Measurements from ENCODE around the gene ARL17B. TPM values are rescaled to one million over a fixed set of nuclear protein-coding genes. Genes with fewer than 3 reads are reported as not detected.
"Not testable (repeated sequence)": the region's sequence is repeated elsewhere in the genome, so short reads cannot be mapped to it uniquely, and the experiment has no call there.

ARL17B gene
- 1.7 TPM for total RNA-seq (ENCODE audit: insufficient read depth, low replicate concordance)

DNA sequence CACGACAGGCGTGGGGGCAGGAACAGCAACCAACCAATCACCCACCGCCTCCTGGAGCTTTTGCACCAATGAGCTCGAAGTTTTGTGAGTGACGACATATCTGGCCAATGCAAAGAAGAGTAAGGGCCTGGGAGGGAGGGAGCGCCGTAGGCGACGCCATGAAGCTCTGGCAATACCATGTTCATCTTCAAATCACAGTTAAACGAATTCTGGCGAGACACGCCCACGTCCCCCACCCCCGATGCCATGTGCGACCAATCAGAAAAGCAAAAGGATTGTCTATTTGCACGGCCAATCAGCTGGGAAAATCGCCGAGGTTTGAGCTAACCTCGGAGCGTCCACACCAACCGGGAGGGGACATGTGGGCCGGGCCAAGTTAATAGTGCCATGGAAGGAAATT is at the start of gene ARL17B:
Gene ARL17B (minus strand): TSS at position 12 of the 400 bp plus-strand sequence. CDS start 3,369 bp downstream, outside the sequence.
- DNase-seq (ENCODE audit: low spot score), result not testable (repeated sequence)

DNA sequence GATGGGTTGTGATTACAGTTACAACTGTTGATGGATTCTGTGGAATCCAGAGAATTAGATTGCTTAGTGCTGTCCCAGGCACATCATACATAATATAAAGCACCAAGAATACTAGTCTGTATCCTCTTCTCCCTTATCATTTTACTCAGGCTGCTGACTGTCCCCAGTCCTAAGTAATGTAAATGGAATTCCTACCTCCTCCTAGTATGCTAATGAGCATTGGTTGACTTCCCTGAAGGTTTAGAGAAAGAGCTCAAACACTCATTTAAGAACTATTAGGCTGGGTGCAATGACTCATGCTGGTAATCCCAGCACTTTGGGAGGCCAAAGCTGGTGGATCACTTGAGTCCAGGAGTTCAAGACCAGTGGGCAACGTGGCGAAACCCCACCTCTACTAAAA is 48.3 kb upstream of the ARL17B start:
- DNase-seq (ENCODE audit: low spot score), result not testable (repeated sequence)

DNA sequence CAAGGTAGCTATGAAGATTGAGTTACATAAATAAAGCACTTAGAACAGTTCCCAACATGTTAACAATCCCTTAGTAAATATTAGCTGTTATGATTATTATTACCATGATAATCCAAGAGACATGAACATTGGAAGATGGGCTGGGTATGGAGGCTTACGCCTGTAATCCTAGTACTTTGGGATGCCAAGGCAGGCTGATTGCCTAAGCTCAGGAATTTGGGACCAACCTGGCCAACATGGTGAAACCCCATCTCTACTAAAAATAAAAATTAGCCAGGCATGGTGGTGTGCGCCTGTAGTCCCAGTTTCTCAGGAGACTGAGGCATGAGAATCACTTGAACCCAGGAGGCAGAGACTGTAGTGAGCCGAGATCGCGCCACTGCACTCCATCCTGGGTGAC is 45.6 kb upstream of the ARL17B start:
- not testable (repeated sequence) for DNase-seq (ENCODE audit: low spot score)

DNA sequence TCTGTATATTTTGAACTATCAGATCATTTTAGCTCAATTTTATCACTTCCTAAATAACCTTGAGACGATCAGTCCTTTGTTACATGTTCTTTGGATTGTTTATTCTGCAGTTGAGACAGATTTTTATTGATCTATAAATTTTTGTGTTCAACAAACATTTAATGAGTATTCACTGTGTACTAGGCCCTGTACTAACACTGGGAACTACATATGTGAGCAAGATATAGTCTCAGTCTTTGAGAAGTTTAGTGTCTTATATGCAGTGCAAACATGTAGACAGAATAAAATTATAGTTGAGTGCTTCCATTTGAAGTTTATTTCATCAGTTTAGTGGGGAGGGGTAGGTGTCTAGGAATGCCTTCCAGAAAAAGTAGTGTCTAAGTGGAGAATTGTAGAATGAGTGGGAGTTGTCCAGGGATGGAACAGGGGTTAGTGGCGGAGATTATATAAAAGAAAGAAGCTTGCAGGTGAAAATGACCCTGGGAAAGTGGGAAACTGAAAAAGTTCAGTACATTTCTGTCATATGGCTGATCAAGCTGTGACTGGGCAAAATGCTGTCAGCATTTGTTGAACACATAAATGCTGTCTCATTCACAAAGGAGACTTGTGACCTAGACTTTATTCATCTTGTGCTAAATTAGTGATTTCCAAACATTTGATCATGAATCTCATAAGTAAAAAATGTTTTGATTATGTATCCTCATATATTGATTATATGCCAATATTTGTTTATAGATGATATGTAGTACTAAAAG is 39.6 kb upstream of the ARL17B start:
- DNase-seq (ENCODE audit: low spot score), result not testable (repeated sequence)

DNA sequence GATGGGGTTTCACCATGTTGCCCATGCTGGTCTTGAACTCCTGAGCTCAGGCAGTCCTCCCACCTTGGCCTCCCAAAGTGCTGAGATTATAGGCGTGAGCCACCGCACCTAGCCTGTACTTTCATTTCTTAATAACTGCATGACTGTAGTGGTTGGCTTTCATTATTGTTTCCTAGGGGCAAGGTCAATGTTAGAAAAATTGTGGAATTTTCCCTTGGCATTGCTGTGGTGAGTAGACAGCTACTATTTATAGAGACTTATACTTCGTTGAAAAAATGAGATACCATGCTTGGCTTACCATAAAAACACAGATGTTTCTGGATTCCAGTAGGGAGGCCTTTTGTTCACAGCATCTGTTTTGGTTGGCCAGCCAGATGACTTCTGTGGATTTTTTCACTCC is 39.0 kb upstream of the ARL17B start:
- not testable (repeated sequence) for DNase-seq (ENCODE audit: low spot score)

DNA sequence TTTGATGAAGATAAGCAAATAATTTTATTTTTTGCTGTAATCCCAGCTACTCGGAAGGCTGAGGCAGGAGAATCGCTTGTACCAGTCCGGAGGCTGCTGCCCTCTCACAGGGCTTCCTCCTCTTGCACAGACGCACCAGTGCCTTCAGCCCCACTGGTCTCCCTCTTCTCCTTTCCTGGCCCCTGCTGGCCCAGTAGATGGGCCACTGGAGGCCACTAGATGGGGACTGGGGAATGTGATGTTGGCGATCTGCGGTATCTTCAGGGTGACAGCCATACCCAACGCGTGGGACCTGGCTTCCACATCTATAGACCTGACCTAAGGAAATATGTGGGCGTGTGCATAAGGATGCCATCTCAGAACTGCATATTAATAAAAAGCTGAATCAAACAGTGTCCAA is 38.4 kb upstream of the ARL17B start:
- DNase-seq (ENCODE audit: low spot score), result not testable (repeated sequence)

DNA sequence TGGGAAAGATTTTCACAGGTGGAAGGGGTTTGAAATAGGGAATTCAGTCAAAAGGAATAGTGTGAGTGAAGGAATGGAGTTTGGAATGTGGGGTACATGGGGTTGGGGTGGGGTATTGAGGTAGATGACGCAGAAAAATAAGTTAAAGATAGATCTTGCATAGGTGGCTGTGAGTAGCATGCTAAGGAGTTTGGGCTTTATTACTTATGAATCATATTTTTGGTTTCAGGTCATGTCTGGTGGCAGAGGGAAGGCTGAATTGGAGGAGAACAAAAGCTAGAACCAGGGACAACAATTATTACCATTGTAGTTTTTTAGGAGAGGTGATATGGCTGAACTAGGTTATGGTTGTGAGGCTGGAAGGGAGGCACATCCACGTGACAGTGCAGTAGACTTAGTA is 34.7 kb upstream of the ARL17B start:
- not testable (repeated sequence) for DNase-seq (ENCODE audit: low spot score)

DNA sequence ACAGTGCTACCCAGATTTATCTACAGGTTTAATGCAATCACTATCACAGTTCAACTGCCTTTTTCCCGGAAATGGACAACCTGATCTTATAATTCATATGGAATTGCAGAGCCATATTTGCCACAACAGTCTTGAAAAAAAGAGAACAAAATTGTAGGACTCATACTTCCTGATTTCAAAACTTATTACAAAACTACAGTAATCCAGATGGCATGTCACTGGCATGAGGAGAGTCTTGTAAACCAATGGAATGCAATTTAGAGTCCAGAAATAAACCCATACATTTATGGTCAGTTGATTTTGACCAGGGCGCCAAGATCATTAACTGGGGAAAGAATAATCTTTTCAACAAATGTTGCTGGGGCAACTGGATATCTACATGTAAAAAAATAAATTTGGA is 32.1 kb upstream of the ARL17B start:
- DNase-seq (ENCODE audit: low spot score), result not testable (repeated sequence)

DNA sequence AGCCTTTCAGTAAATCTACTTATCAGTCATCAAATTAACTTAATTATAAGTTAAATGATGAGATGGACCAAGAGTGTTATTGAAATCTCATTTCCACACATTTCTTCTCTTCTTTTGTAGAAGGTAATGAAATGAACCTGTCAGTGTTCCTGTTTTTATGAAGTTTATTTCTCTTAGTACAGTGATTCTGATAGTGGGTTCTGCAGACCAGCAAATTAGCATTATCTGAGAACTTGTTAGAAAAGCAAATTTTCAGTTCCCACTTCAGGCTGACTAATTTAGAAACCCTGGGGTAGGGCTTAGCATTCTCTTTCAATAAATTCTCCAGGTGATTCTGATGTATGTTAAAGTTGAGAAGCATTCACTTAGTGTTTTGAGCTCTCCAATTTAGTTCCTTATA is 23.9 kb upstream of the ARL17B start:
- not testable (repeated sequence) for DNase-seq (ENCODE audit: low spot score)

DNA sequence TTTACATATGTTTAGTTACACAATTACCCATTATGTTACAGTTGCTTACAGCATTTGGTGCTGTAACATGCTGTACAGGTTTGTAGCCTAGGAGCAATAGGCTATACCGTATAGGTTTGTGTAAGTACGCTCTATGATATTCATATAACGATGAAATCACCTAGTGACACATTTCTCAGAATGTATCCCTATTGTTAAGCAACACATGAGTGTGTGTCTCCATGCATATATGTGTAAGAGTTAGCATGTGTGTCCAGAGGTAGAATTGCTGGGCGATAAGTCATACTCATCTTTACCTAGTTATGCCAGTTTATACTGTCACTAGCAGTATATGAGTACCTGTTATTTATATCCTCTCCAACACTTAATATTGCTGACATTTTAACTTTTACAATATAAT is 21.6 kb upstream of the ARL17B start:
- DNase-seq (ENCODE audit: low spot score), result not testable (repeated sequence)

DNA sequence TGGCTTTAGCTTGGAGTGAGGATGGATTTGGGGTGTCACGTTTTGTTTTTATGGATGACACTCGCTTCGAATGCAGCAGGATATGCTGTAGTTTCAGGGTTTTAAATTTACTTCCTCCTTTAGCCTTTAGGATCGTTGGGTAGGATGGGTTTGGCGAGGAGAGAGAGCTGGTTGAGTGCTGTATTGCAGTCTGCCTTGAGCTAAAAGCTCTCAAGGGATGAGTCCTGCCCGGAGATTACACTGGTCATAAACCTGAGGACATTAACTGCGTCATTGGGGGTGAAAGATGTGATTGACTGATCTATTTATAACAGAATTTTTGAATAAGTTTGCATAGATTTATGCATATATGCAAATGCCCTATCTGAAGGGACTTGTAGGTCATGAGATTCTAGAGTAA is 11.9 kb upstream of the ARL17B start:
- DNase-seq (ENCODE audit: low spot score), result not testable (repeated sequence)

DNA sequence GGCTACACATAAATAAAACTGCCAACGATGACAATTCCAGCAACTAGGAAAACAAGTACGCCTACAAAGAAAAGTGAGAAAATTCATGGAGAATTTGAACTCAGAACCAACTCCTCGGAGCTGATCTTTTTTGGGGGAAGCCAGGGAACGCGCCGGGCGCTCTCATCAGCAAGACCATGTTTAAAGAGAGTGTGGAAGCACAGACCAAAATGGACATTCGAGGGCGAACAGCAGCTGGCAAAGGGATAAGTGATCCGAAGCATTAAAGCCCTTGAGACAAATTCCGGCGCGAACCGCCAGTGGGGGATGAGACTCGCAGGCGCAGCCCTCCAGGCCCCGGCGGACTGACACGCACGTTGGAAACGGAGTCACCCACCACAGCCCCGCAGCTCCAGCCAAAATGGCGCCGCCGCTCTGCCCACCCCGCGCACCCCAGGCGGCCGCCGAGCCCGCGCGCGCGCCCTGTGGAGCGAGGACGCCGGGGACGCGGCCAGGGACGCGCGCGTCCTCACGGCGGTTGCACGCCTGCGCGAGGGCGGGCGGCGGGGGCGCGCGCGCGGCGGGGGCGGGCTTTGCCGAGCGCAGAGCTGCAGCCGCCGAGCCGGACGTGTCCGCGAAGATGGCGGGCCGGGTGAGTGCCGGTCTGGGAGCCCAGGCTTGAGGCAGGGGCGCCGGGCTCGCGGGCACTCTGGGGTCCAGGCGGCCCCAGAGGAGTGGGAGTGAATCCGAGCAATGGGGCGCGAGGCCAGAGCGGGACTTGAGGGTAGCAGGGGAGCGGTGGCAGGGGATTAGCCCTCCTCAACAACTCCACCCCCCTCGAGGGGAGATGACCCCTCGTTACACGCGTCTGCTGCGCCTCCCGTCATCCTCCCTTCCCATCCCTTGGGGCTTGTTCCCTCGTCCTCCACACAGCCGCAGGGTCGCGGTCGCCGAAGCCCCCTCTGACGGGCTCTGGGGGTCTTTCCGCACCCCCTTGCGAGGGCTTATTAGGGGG is 11.0 kb upstream of the ARL17B start:
- not testable (repeated sequence) for DNase-seq (ENCODE audit: low spot score)

DNA sequence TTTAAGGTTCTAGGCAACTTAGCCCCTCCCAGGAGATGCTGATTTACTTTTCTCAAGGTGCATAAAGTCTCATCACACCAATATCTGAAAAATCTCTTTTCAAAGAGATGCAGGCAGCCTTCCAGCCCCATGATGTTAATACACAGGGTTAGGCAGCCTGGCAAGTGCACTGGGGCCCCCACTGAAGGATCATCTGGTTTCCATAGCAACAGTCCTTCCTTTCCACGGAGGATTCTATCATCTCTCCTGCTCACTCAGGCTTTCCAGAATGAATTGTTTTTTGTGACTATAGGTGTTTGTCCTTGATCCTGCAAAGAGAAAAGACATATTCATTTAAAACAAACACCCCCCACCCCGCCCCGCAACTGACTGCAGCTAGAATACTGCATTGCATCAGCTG is 6.0 kb upstream of the ARL17B start:
- DNase-seq (ENCODE audit: low spot score), result not testable (repeated sequence)

DNA sequence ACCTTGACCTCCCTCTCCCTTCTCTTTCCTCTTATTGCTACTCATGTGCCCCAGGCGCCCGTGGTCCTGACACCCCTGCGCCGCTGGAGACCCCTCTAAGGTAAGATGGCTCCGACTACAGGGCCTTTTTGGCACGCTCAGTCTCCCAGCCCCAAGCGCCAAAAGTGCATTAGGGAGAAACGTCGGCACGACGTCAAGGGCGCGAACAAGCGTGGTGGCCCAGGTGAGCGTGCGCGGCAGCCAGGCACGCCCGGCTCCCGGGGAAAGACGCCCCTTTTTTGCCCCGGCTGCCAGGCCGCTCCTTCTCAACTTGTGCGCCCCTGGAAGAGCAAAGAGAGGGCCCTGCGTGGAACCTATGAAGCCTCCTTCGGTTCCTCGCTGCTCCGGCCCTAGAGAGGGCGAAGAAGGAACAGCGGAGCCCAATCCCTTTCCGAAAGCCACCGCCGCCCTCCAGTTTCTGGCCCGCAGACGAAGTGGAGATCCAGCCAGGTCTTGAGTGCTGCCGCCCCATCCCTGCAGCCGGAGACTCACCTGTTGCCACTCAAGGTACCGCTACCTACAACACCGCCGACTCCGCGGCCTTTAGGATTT is 326 bp downstream of the ARL17B start:
- not testable (repeated sequence) for DNase-seq (ENCODE audit: low spot score)

DNA sequence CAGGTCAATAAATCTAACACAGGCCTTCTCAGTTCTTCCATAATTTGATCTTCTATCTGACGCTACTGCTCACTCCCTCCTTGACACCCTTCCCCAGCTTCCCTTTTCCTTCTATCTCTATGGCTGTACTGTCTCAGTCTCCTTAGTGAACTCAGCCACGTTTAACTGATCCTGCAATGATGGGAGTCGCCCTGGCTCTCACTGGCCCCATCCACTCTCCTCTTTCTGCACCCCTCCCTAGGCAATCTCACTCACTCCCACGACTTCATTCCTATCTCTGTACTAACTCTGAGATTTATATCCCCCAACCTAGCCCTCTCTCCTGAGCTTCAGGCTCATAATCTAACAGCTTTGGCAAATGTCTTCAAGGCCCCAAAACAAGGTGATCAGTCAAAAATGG is 7.7 kb downstream of the ARL17B start:
- DNase-seq (ENCODE audit: low spot score), result not testable (repeated sequence)

DNA sequence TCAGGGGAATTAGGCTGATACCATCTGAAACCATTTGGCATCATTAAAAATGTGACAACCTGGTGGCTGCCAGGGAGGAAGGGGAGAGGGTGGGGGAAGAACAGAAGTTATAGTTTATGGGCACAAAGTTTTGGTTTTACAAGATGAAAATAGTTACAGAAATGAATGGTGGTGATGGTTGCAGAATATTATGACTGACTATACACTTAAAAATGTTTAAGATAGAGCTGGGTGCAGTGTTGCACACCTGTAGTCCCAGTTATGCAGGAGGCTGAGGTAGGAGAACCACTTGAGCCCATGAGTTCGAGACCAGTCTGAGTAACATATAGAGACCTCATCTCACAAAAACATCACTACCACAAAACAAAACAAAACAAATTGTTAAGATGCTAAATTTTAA is 12.5 kb downstream of the ARL17B start:
- not testable (repeated sequence) for DNase-seq (ENCODE audit: low spot score)

DNA sequence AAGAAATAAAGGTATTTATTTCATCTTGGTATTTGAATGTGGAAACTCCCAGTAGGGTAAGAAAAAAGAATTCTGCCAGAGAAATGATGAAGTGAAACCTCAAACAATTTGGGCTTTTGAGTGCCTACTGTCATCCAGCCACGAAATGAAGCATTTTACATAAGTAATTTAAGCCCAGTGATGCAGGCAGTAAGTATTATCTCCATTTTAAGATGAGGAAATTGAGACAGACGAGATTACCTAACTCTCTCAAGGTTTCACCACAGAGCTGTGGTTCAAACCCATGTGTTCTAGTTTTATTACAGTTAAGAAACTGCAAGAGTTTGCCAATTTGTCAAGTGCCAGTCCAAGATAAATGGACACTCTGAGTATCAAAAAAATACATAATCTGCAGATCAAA is 13.2 kb downstream of the ARL17B start:
- DNase-seq (ENCODE audit: low spot score), result not testable (repeated sequence)

DNA sequence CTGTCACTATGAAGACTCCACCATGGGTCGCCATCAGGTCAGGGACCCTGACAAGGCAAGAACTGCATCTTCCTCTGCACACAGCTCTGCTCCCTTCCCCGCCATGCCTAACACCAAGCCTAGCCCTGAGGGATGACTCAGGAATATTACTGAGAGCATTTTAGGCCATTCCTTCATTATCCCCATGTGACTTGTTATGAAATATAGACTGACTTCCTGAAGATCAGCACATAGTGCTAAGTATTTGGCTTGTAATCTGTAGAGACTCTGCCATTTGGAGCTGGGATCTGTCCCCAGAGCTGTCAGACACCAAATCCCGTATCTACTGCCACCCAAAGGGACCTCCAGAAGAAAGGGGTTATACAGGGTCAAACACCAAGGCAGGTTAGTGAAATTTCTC is 19.4 kb downstream of the ARL17B start:
- DNase-seq (ENCODE audit: low spot score), result not testable (repeated sequence)

DNA sequence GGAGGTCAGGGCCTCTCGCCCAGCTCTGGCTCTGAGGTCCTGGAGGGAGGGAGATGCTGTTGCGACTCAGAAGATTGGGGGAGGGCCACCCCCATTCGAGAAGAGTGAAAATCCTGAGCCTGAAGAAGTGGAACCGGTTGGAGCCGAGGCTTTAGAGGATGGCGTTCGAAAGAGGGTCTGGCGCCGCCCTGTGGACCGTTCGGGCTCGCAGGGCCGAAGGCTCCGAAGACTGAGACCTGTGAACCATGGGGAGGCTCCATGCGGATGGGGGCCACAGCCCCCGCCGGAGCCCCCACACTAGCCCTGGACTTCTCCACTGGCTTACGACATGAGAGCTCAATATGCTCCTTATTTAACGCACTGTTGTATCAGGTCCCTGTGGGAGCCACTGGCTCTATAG is 20.3 kb downstream of the ARL17B start:
- not testable (repeated sequence) for DNase-seq (ENCODE audit: low spot score)

DNA sequence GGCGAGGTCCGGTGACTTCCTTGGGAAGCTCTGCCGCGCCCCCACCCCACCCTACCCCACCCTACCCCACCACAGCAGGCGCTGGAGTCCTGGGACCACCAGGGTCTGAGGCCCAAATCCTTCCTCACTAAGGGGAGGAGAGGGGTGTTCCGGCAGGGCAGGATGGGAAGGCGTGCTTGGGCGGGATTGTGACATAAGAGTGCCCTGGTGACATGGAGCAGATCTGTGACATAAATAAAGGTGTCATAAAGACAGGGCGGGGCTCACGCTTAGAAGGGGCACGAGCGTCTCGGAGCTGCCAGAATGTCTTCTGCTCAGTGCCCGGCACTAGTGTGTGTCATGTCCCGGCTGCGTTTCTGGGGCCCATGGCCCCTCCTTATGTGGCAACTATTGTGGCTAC is 66.7 kb downstream of the ARL17B start, which contains the start of gene LRRC37A:
Gene LRRC37A (plus strand): TSS at position 301 of the 400 bp plus-strand sequence. CDS start 3 bp downstream, at position 304.
- not testable (repeated sequence) for DNase-seq (ENCODE audit: low spot score)

DNA sequence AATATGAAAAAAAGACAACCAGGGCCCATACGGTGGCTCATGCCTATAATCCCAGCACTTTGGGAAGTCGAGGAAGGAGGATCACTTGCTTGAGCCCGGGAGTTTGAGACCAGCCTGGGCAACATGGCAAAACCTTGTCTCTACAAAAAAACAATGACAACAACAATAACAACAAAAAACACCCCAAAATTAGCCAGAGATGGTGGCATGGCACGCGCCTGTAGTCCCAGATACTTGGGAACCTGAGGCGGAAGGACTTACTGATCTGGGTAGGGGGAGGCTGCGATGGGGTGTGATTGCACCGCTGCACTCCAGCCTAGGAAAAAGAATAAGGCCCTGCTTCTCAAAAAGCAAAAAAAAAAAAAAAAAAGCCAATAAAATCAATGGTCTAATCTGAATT is 69.9 kb downstream of the ARL17B start:
- not testable (repeated sequence) for DNase-seq (ENCODE audit: low spot score)
